ENCODE data around the gene ZNF526. TPM values are rescaled to one million over a fixed set of nuclear protein-coding genes. Genes with fewer than 3 reads are reported as not detected.

ZNF526 gene
- total RNA-seq, 2 donors from 2014 or later: 15.7 to 16.0 TPM

- peaks cover 50% of the 10 kb centered on the region for H3K36me3 Mint-ChIP-seq (ENCODE audit: low read depth)
- H3K4me1 Mint-ChIP-seq: peaks cover 11% of the 10 kb centered on the region
- H3K9ac ChIP-seq (ENCODE audit: extremely low read depth, low read length, poor library complexity, severe bottlenecking): no peak overlapping the region
- no peaks in the 10 kb centered on the region for H3K27me3 Mint-ChIP-seq (ENCODE audit: insufficient read depth)
- H3K36me3 ChIP-seq (ENCODE audit: control insufficient read depth, insufficient read depth, low read length): peaks cover 51% of the 10 kb centered on the region
- 96 to 97% methylated on average over 26 to 37 of the region's 37 CpGs for whole genome bisulfite sequencing, 2 experiments (ENCODE audit: insufficient coverage in 1 of 2, insufficient read length in 1 of 2)
- H3K4me3 Mint-ChIP-seq: no peak overlapping the region
- H3K9me3 Mint-ChIP-seq: no peaks in the 10 kb centered on the region
- H3K4me1 ChIP-seq (ENCODE audit: control insufficient read depth, insufficient read depth, low read length): peaks cover 3% of the 10 kb centered on the region
- DNase-seq: no peak
- H3K9me3 ChIP-seq (ENCODE audit: control insufficient read depth, low read length): no peaks in the 10 kb centered on the region
- no peaks in the 10 kb centered on the region for H3K27me3 ChIP-seq (ENCODE audit: control insufficient read depth, insufficient read depth, low read length, poor library complexity, severe bottlenecking)
- H3K4me3 ChIP-seq (ENCODE audit: low read length): no peak overlapping the region
- no peak overlapping the region for H3K27ac ChIP-seq (ENCODE audit: low read depth, low read length)
- TF ChIP-seq, protein P1, sequence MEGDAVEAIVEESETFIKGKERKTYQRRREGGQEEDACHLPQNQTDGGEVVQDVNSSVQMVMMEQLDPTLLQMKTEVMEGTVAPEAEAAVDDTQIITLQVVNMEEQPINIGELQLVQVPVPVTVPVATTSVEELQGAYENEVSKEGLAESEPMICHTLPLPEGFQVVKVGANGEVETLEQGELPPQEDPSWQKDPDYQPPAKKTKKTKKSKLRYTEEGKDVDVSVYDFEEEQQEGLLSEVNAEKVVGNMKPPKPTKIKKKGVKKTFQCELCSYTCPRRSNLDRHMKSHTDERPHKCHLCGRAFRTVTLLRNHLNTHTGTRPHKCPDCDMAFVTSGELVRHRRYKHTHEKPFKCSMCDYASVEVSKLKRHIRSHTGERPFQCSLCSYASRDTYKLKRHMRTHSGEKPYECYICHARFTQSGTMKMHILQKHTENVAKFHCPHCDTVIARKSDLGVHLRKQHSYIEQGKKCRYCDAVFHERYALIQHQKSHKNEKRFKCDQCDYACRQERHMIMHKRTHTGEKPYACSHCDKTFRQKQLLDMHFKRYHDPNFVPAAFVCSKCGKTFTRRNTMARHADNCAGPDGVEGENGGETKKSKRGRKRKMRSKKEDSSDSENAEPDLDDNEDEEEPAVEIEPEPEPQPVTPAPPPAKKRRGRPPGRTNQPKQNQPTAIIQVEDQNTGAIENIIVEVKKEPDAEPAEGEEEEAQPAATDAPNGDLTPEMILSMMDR (conservative IDR thresholded peaks at IDR 0.05): no peak
- no peak overlapping the region for H3K27ac Mint-ChIP-seq
Measured at GRCh38 chr19:42224940-42225717, 5.0 kb downstream of the ZNF526 start.

DNA sequence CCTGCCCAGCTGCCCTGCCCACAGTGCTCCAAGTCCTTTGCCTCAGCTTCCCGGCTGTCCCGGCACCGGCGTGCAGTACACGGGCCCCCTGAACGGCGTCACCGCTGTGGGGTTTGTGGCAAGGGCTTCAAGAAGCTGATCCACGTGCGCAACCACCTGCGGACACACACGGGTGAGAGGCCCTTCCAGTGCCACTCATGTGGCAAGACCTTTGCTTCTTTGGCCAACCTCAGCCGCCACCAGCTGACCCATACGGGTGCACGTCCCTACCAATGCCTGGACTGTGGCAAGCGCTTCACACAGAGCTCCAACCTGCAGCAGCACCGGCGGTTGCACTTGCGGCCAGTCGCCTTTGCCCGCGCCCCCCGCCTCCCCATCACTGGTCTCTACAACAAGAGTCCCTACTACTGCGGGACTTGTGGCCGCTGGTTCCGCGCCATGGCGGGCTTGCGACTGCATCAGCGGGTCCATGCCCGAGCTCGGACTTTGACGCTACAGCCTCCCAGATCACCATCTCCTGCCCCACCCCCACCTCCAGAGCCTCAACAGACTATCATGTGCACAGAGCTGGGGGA, 5.7 kb downstream of the ZNF526 start:
- Mint-ChIP-seq H3K27ac (no peak overlapping the region), H3K4me1 (peaks cover 9% of the 10 kb centered on the region), H3K36me3 (ENCODE audit: low read depth) (peaks cover 52% of the 10 kb centered on the region), H3K27me3 (ENCODE audit: insufficient read depth) (no peaks in the 10 kb centered on the region), H3K4me3 (no peak overlapping the region), H3K9me3 (no peaks in the 10 kb centered on the region)
- Histone ChIP-seq H3K4me3 (ENCODE audit: low read length) (no peak overlapping the region), H3K36me3 (ENCODE audit: control insufficient read depth, insufficient read depth, low read length) (peaks cover 57% of the 10 kb centered on the region), H3K9me3 (ENCODE audit: control insufficient read depth, low read length) (no peaks in the 10 kb centered on the region), H3K4me1 (ENCODE audit: control insufficient read depth, insufficient read depth, low read length) (peaks cover 3% of the 10 kb centered on the region), H3K9ac (ENCODE audit: extremely low read depth, low read length, poor library complexity, severe bottlenecking) (no peak overlapping the region), H3K27ac (ENCODE audit: low read depth, low read length) (no peak overlapping the region), H3K27me3 (ENCODE audit: control insufficient read depth, insufficient read depth, low read length, poor library complexity, severe bottlenecking) (no peaks in the 10 kb centered on the region)
- WGBS, 2 experiments (ENCODE audit: insufficient coverage in 1 of 2, insufficient read length in 1 of 2): 95 to 99% methylated on average over 21 to 33 of the region's 33 CpGs
- no peak for DNase-seq
- TF ChIP-seq, protein P1 (conservative IDR thresholded peaks at IDR 0.05): no peak

GRCh38 chr19:42226886-42227285, 6.8 kb downstream of the ZNF526 start:
- H3K4me1 Mint-ChIP-seq: peaks cover 6% of the 10 kb centered on the region
- H3K4me3 Mint-ChIP-seq: no peak overlapping the region
- no peak for DNase-seq
- H3K27ac Mint-ChIP-seq: no peak overlapping the region
- Histone ChIP-seq H3K4me3 (ENCODE audit: low read length) (no peak overlapping the region), H3K36me3 (ENCODE audit: control insufficient read depth, insufficient read depth, low read length) (peaks cover 68% of the 10 kb centered on the region), H3K9me3 (ENCODE audit: control insufficient read depth, low read length) (no peaks in the 10 kb centered on the region), H3K9ac (ENCODE audit: extremely low read depth, low read length, poor library complexity, severe bottlenecking) (no peak overlapping the region), H3K4me1 (ENCODE audit: control insufficient read depth, insufficient read depth, low read length) (peaks cover 3% of the 10 kb centered on the region), H3K27me3 (ENCODE audit: control insufficient read depth, insufficient read depth, low read length, poor library complexity, severe bottlenecking) (no peaks in the 10 kb centered on the region), H3K27ac (ENCODE audit: low read depth, low read length) (no peak overlapping the region)
- peaks cover 63% of the 10 kb centered on the region for H3K36me3 Mint-ChIP-seq (ENCODE audit: low read depth)
- no peaks in the 10 kb centered on the region for H3K9me3 Mint-ChIP-seq
- no peaks in the 10 kb centered on the region for H3K27me3 Mint-ChIP-seq (ENCODE audit: insufficient read depth)
- TF ChIP-seq, protein P1 (conservative IDR thresholded peaks at IDR 0.05): no peak
- 100% methylated on average over 1 of the region's 1 CpG for WGBS, 2 experiments (ENCODE audit: insufficient coverage in 1 of 2, insufficient read length in 1 of 2)
